Measurements from ENCODE around the gene ADAMTS3. TPM values are rescaled to one million over a fixed set of nuclear protein-coding genes. Genes with fewer than 3 reads are reported as not detected.

The ADAMTS3 gene
- total RNA-seq, 1 experiment from 2014 or later: 0.39 TPM

GRCh38 chr4:72567036-72567435 is 2.0 kb downstream of the ADAMTS3 start:
- no peaks in the 10 kb centered on the region for H3K27me3 ChIP-seq (ENCODE audit: control insufficient read depth, insufficient read depth, low read length)
- CTCF ChIA-PET: interaction anchor here (0.6 kb wide), 1 partner anchor 1379 kb away, joined by 3 read pairs; no protein-coding TSS in a partner anchor
- no peaks in the 10 kb centered on the region for H3K9me3 ChIP-seq (ENCODE audit: control insufficient read depth, insufficient read depth, low read depth, low read length)
- no peaks in the 10 kb centered on the region for H3K36me3 ChIP-seq (ENCODE audit: control insufficient read depth, insufficient read depth, low read length)
- no peak for DNase-seq (ENCODE audit: low read depth, low spot score)
- H3K4me3 ChIP-seq (ENCODE audit: low read depth in 2 of 2, low read length in 2 of 2): no peak overlapping the region
- no peak for TF ChIP-seq REST (IDR thresholded peaks at IDR 0.05; ENCODE audit: insufficient read depth in 1 of 2, low read depth in 2 of 2, low read length in 1 of 2)
- TF ChIP-seq SIN3A (IDR thresholded peaks at IDR 0.05; ENCODE audit: borderline replicate concordance, insufficient read depth, low read depth, low read length): no peak
- TF ChIP-seq TCF7L2 (IDR thresholded peaks at IDR 0.05; ENCODE audit: low read depth, low read length): no peak
- no peak for TF ChIP-seq POLR2AphosphoS5 (IDR thresholded peaks at IDR 0.05; ENCODE audit: low read depth, low read length)
- TF ChIP-seq CTCF (IDR thresholded peaks at IDR 0.05): no peak
- BruUV-seq (replicated peaks): no TSS peak
- no peak overlapping the region for H3K27ac ChIP-seq (ENCODE audit: low read length)
- no peak for ATAC-seq
- intact Hi-C loops (cut with micrococcal nuclease; ENCODE audit: unreplicated experiment): no loop called here
- POLR2A ChIA-PET: no interaction called here
- in situ Hi-C loops (cut with HindIII; ENCODE audit: low pct_unique_long_range_greater_than_20kb, low sequenced_read_pairs): no loop called here
- no peaks in the 10 kb centered on the region for H3K4me1 ChIP-seq (ENCODE audit: control insufficient read depth, insufficient read depth, low read length)

- DNase-seq (ENCODE audit: low read depth, low spot score) (no peak), ATAC-seq (no peak)
- CTCF ChIA-PET: no interaction called here
- POLR2A ChIA-PET: no interaction called here
- Histone ChIP-seq H3K4me3 (ENCODE audit: low read depth in 2 of 2, low read length in 2 of 2) (no peak overlapping the region), H3K36me3 (ENCODE audit: control insufficient read depth, insufficient read depth, low read length) (no peaks in the 10 kb centered on the region), H3K27ac (ENCODE audit: low read length) (no peak overlapping the region), H3K9me3 (ENCODE audit: control insufficient read depth, insufficient read depth, low read depth, low read length) (no peaks in the 10 kb centered on the region), H3K4me1 (ENCODE audit: control insufficient read depth, insufficient read depth, low read length) (no peaks in the 10 kb centered on the region), H3K27me3 (ENCODE audit: control insufficient read depth, insufficient read depth, low read length) (no peaks in the 10 kb centered on the region)
- in situ Hi-C loops (cut with HindIII; ENCODE audit: low pct_unique_long_range_greater_than_20kb, low sequenced_read_pairs) (no loop called here), intact Hi-C loops (cut with micrococcal nuclease; ENCODE audit: unreplicated experiment) (no loop called here)
- no peak for TF ChIP-seq REST (IDR thresholded peaks at IDR 0.05; ENCODE audit: insufficient read depth in 1 of 2, low read depth in 2 of 2, low read length in 1 of 2)
- no peak for TF ChIP-seq POLR2AphosphoS5 (IDR thresholded peaks at IDR 0.05; ENCODE audit: low read depth, low read length)
- TF ChIP-seq SIN3A (IDR thresholded peaks at IDR 0.05; ENCODE audit: borderline replicate concordance, insufficient read depth, low read depth, low read length): no peak
- TF ChIP-seq CTCF (IDR thresholded peaks at IDR 0.05): no peak
- no peak for TF ChIP-seq TCF7L2 (IDR thresholded peaks at IDR 0.05; ENCODE audit: low read depth, low read length)
- no TSS peak for BruUV-seq (replicated peaks)
Observed at GRCh38 chr4:72566464-72566972, 2.5 kb downstream of the ADAMTS3 start.

Measured in Panc1 (cell line).